ENCODE measurements around the gene SLC26A9. TPM values are rescaled to one million over a fixed set of nuclear protein-coding genes. Genes with fewer than 3 reads are reported as not detected.

Gene SLC26A9
- total RNA-seq, 6 experiments from 2014 or later = 0.09 TPM; not detected in 5

GRCh38 chr1:205967554-205968335, 24.5 kb upstream of the SLC26A9 start:
- intact Hi-C loops (cut with DNase I) = no loop called here
- WGBS (ENCODE audit: insufficient coverage, low coverage, low lambda C conversion rate, missing lambda C conversion rate) = 83% methylated on average over 10 of the region's 10 CpGs
- no peak overlapping the region for H3K27ac ChIP-seq
- no peak overlapping the region for H3K4me3 ChIP-seq
- H3K36me3 ChIP-seq = no peaks in the 10 kb centered on the region
- DNase-seq = no peak
- TF ChIP-seq POLR2A (IDR thresholded peaks at IDR 0.05) (no peak), CTCF (IDR thresholded peaks at IDR 0.05) (no peak)
- no peak for ATAC-seq
- no peaks in the 10 kb centered on the region for H3K27me3 ChIP-seq
- no peaks in the 10 kb centered on the region for H3K4me1 ChIP-seq
- H3K9me3 ChIP-seq = no peaks in the 10 kb centered on the region

GRCh38 chr1:205965036-205965884, 22.0 kb upstream of the SLC26A9 start:
- intact Hi-C loops (cut with DNase I) = no loop called here
- Histone ChIP-seq H3K4me1 (no peaks in the 10 kb centered on the region), H3K27ac (no peak overlapping the region), H3K27me3 (no peaks in the 10 kb centered on the region), H3K36me3 (no peaks in the 10 kb centered on the region), H3K4me3 (no peak overlapping the region), H3K9me3 (no peaks in the 10 kb centered on the region)
- 37% methylated on average over 5 of the region's 13 CpGs for WGBS (ENCODE audit: insufficient coverage, low coverage, low lambda C conversion rate, missing lambda C conversion rate)
- DNase-seq = peak in 1 of 3 donors; percentile 29
- TF ChIP-seq CTCF (IDR thresholded peaks at IDR 0.05) (no peak), POLR2A (IDR thresholded peaks at IDR 0.05) (no peak)
- no peak for ATAC-seq

- TF ChIP-seq CTCF (IDR thresholded peaks at IDR 0.05) (no peak), POLR2A (IDR thresholded peaks at IDR 0.05) (no peak)
- Histone ChIP-seq H3K27ac (no peak overlapping the region), H3K4me3 (no peak overlapping the region), H3K9me3 (no peaks in the 10 kb centered on the region), H3K36me3 (no peaks in the 10 kb centered on the region), H3K4me1 (no peaks in the 10 kb centered on the region), H3K27me3 (no peaks in the 10 kb centered on the region)
- ATAC-seq (no peak), DNase-seq (peak in 1 of 3 donors; percentile 28)
- intact Hi-C loops (cut with DNase I) = no loop called here
- 86% methylated on average over 11 of the region's 16 CpGs for WGBS (ENCODE audit: insufficient coverage, low coverage, low lambda C conversion rate, missing lambda C conversion rate)
Observed at GRCh38 chr1:205963352-205964155, 20.3 kb upstream of the SLC26A9 start.

- intact Hi-C loops (cut with DNase I) = no loop called here
- H3K4me3 ChIP-seq = no peak overlapping the region
- no peaks in the 10 kb centered on the region for H3K4me1 ChIP-seq
- ATAC-seq = no peak
- peak in 1 of 3 donors; percentile 32 for DNase-seq
- no peaks in the 10 kb centered on the region for H3K36me3 ChIP-seq
- no peak overlapping the region for H3K27ac ChIP-seq
- no peaks in the 10 kb centered on the region for H3K27me3 ChIP-seq
- TF ChIP-seq CTCF (IDR thresholded peaks at IDR 0.05) (no peak), POLR2A (IDR thresholded peaks at IDR 0.05) (no peak)
- WGBS (ENCODE audit: insufficient coverage, low coverage, low lambda C conversion rate, missing lambda C conversion rate) = 89% methylated on average over 5 of the region's 6 CpGs
- H3K9me3 ChIP-seq = no peaks in the 10 kb centered on the region
Observed at GRCh38 chr1:205962821-205963221, 19.6 kb upstream of the SLC26A9 start.
